ENCODE measurements around the gene RASGRP2. TPM values are rescaled to one million over a fixed set of nuclear protein-coding genes. Genes with fewer than 3 reads are reported as not detected.

RASGRP2 gene
- total RNA-seq, 1 experiment from 2014 or later = not detected

- peaks cover 9% of the 10 kb centered on the region; the same call in 1 of the 2 replicates for H3K27me3 ChIP-seq (ENCODE audit: low read length)
Observed at GRCh38 chr11:64726867-64727530, 16.9 kb downstream of the RASGRP2 start.

GRCh38 chr11:64726211-64726641 is 17.7 kb downstream of the RASGRP2 start:
- no peak overlapping the region for H2AFZ ChIP-seq (ENCODE audit: low read length)
- TF ChIP-seq EZH2phosphoT487 (IDR thresholded peaks at IDR 0.05; ENCODE audit: borderline replicate concordance, low read length) = no peak
- no peak for TF ChIP-seq EZH2 (IDR thresholded peaks at IDR 0.05; ENCODE audit: low read length, unreplicated experiment)
- TF ChIP-seq CTCF (conservative IDR thresholded peaks at IDR 0.05; ENCODE audit: low read depth, low read length) = no peak
- no peaks in the 10 kb centered on the region for H3K79me2 ChIP-seq (ENCODE audit: low read length)
- H3K9me2 ChIP-seq (replicated peaks; ENCODE audit: low read length) = no peaks in the 10 kb centered on the region
- ATAC-seq (no peak), DNase-seq (no peak)
- H3K4me3 ChIP-seq (ENCODE audit: low read length) = no peak overlapping the region
- peaks cover 3% of the 10 kb centered on the region; the same call in 1 of the 2 replicates for H3K4me1 ChIP-seq (ENCODE audit: insufficient read depth, low read length)
- H3K9ac ChIP-seq (ENCODE audit: low read length) = no peak overlapping the region
- no peaks in the 10 kb centered on the region for H4K20me1 ChIP-seq (ENCODE audit: low read length)
- intact Hi-C loops (cut with micrococcal nuclease) = no loop called here
- H3K9me3 ChIP-seq (ENCODE audit: low read length) = no peaks in the 10 kb centered on the region
- no TSS peak for BruUV-seq (replicated peaks)
- no peak overlapping the region for H3K4me2 ChIP-seq (ENCODE audit: low read length)
- no peaks in the 10 kb centered on the region for H3K36me3 ChIP-seq (ENCODE audit: low read depth, low read length)
- H3K27me3 ChIP-seq (ENCODE audit: low read length) = peaks cover 14% of the 10 kb centered on the region; the same call in 1 of the 2 replicates
- ChIA-PET POLR2A (ENCODE audit: unreplicated experiment) (no interaction called here), CTCF (no interaction called here)
- H3F3A ChIP-seq (ENCODE audit: low read length, unreplicated experiment) = no peaks in the 10 kb centered on the region
- no peak overlapping the region for H3K27ac ChIP-seq (ENCODE audit: low read length)

More at GRCh38 chr11:64726867-64727530, 16.9 kb downstream of the RASGRP2 start:
- no peaks in the 10 kb centered on the region for H3F3A ChIP-seq (ENCODE audit: low read length, unreplicated experiment)
- intact Hi-C loops (cut with micrococcal nuclease) = no loop called here
- H3K4me1 ChIP-seq (ENCODE audit: insufficient read depth, low read length) = peaks cover 3% of the 10 kb centered on the region; the same call in 1 of the 2 replicates
- H3K4me2 ChIP-seq (ENCODE audit: low read length) = no peak overlapping the region
- TF ChIP-seq EZH2phosphoT487 (IDR thresholded peaks at IDR 0.05; ENCODE audit: borderline replicate concordance, low read length) (no peak), EZH2 (IDR thresholded peaks at IDR 0.05; ENCODE audit: low read length, unreplicated experiment) (no peak), CTCF (conservative IDR thresholded peaks at IDR 0.05; ENCODE audit: low read depth, low read length) (no peak)
- H3K9me2 ChIP-seq (replicated peaks; ENCODE audit: low read length) = no peaks in the 10 kb centered on the region
- H3K4me3 ChIP-seq (ENCODE audit: low read length) = no peak overlapping the region
- ATAC-seq (no peak), DNase-seq (no peak)
- no TSS peak for BruUV-seq (replicated peaks)
- H3K36me3 ChIP-seq (ENCODE audit: low read depth, low read length) = no peaks in the 10 kb centered on the region
- no peaks in the 10 kb centered on the region for H4K20me1 ChIP-seq (ENCODE audit: low read length)
- H3K79me2 ChIP-seq (ENCODE audit: low read length) = no peaks in the 10 kb centered on the region
- no peaks in the 10 kb centered on the region for H3K9me3 ChIP-seq (ENCODE audit: low read length)
- no peak overlapping the region for H2AFZ ChIP-seq (ENCODE audit: low read length)
- H3K9ac ChIP-seq (ENCODE audit: low read length) = no peak overlapping the region
- POLR2A ChIA-PET (ENCODE audit: unreplicated experiment) = no interaction called here
- H3K27ac ChIP-seq (ENCODE audit: low read length) = no peak overlapping the region
- CTCF ChIA-PET = no interaction called here

- POLR2A ChIA-PET (ENCODE audit: unreplicated experiment) = no interaction called here
- Histone ChIP-seq H3K4me2 (ENCODE audit: low read length) (no peak overlapping the region), H3F3A (ENCODE audit: low read length, unreplicated experiment) (no peaks in the 10 kb centered on the region), H3K79me2 (ENCODE audit: low read length) (no peaks in the 10 kb centered on the region), H3K4me3 (ENCODE audit: low read length) (no peak overlapping the region), H3K27me3 (ENCODE audit: low read length) (peaks cover 19% of the 10 kb centered on the region; the same call in 1 of the 2 replicates), H3K27ac (ENCODE audit: low read length) (no peak overlapping the region), H3K9me3 (ENCODE audit: low read length) (no peaks in the 10 kb centered on the region), H3K4me1 (ENCODE audit: insufficient read depth, low read length) (peaks cover 3% of the 10 kb centered on the region; the same call in 1 of the 2 replicates), H3K9me2 (replicated peaks; ENCODE audit: low read length) (no peaks in the 10 kb centered on the region), H2AFZ (ENCODE audit: low read length) (no peak overlapping the region), H3K9ac (ENCODE audit: low read length) (no peak overlapping the region), H4K20me1 (ENCODE audit: low read length) (no peaks in the 10 kb centered on the region), H3K36me3 (ENCODE audit: low read depth, low read length) (no peaks in the 10 kb centered on the region)
- ATAC-seq = no peak
- TF ChIP-seq EZH2phosphoT487 (IDR thresholded peaks at IDR 0.05; ENCODE audit: borderline replicate concordance, low read length) = no peak
- TF ChIP-seq EZH2 (IDR thresholded peaks at IDR 0.05; ENCODE audit: low read length, unreplicated experiment) = no peak
- no peak for TF ChIP-seq CTCF (conservative IDR thresholded peaks at IDR 0.05; ENCODE audit: low read depth, low read length)
- no peak for DNase-seq
- CTCF ChIA-PET = interaction anchor here (0.6 kb wide), 1 partner anchor 562 kb away, joined by 3 read pairs; no protein-coding TSS in a partner anchor
- BruUV-seq (replicated peaks) = no TSS peak
- intact Hi-C loops (cut with micrococcal nuclease) = no loop called here
Observed at GRCh38 chr11:64724863-64725532, 18.9 kb downstream of the RASGRP2 start.

Data from PC-3 (cell line).